ENCODE data around the gene SWSAP1. TPM values are rescaled to one million over a fixed set of nuclear protein-coding genes. Genes with fewer than 3 reads are reported as not detected.

The SWSAP1 gene
- total RNA-seq, 1 donor from 2014 or later, result 3.5 TPM

- H3K27me3 Mint-ChIP-seq (ENCODE audit: low read depth), result peaks cover 70% of the 10 kb centered on the region
- no peaks in the 10 kb centered on the region for H3K9me3 Mint-ChIP-seq
- H3K4me1 Mint-ChIP-seq, result peaks cover 11% of the 10 kb centered on the region
- H3K4me3 Mint-ChIP-seq, result no peak overlapping the region
- TF ChIP-seq, protein P1, sequence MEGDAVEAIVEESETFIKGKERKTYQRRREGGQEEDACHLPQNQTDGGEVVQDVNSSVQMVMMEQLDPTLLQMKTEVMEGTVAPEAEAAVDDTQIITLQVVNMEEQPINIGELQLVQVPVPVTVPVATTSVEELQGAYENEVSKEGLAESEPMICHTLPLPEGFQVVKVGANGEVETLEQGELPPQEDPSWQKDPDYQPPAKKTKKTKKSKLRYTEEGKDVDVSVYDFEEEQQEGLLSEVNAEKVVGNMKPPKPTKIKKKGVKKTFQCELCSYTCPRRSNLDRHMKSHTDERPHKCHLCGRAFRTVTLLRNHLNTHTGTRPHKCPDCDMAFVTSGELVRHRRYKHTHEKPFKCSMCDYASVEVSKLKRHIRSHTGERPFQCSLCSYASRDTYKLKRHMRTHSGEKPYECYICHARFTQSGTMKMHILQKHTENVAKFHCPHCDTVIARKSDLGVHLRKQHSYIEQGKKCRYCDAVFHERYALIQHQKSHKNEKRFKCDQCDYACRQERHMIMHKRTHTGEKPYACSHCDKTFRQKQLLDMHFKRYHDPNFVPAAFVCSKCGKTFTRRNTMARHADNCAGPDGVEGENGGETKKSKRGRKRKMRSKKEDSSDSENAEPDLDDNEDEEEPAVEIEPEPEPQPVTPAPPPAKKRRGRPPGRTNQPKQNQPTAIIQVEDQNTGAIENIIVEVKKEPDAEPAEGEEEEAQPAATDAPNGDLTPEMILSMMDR (conservative IDR thresholded peaks at IDR 0.05), result no peak
- no peaks in the 10 kb centered on the region for H3K36me3 Mint-ChIP-seq (ENCODE audit: low read depth)
- H3K27ac Mint-ChIP-seq (ENCODE audit: unreplicated experiment), result no peak overlapping the region
- DNase-seq (ENCODE audit: low read depth, low spot score), result no peak
Observed at GRCh38 chr19:11416346-11417052, 42.0 kb downstream of the SWSAP1 start.

DNA sequence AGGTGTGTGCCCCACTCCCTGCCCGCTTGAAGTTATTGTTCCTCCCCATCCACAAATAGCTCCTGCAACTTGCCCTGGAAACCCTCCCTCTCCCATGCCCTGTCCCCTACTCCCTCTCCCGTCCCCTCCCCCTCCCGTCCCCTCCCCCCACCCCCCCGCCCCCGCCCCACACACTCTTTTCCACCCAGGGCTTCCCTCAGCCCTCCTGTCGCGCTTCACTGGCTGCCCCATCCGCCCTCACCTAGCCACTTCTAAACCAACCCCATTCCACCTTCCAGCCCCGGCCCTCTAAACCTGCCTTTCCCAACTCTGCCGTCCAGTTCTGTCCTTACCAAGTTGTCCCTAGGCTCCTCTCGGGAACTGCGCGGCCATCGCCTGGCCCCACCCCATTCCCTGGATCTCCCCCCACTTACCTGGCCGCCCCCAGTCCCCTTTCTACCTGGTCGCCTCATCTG is 43.7 kb downstream of the SWSAP1 start:
- H3K36me3 Mint-ChIP-seq (ENCODE audit: low read depth), result no peaks in the 10 kb centered on the region
- H3K27ac Mint-ChIP-seq (ENCODE audit: unreplicated experiment), result no peak overlapping the region
- peaks cover 86% of the 10 kb centered on the region for H3K27me3 Mint-ChIP-seq (ENCODE audit: low read depth)
- H3K4me1 Mint-ChIP-seq, result peaks cover 14% of the 10 kb centered on the region
- TF ChIP-seq, protein P1 (conservative IDR thresholded peaks at IDR 0.05), result no peak
- H3K9me3 Mint-ChIP-seq, result no peaks in the 10 kb centered on the region
- DNase-seq (ENCODE audit: low read depth, low spot score), result no peak
- H3K4me3 Mint-ChIP-seq, result no peak overlapping the region

GRCh38 chr19:11418549-11419506 is 44.4 kb downstream of the SWSAP1 start, which contains the start of gene RGL3:
TSS of gene RGL3 (minus strand) at chr19:11419314. CDS start at chr19:11419278, 36 bp downstream.
- no peaks in the 10 kb centered on the region for H3K36me3 Mint-ChIP-seq (ENCODE audit: low read depth)
- H3K27ac Mint-ChIP-seq (ENCODE audit: unreplicated experiment), result no peak within 1 kb of the TSS
- peak within 1 kb of the TSS; percentile 59 for H3K4me3 Mint-ChIP-seq
- DNase-seq (ENCODE audit: low read depth, low spot score), result no peak
- TF ChIP-seq, protein P1 (conservative IDR thresholded peaks at IDR 0.05), result no peak
- H3K9me3 Mint-ChIP-seq, result no peaks in the 10 kb centered on the region
- peaks cover 93% of the 10 kb centered on the region for H3K27me3 Mint-ChIP-seq (ENCODE audit: low read depth)
- H3K4me1 Mint-ChIP-seq, result peaks cover 14% of the 10 kb centered on the region

GRCh38 chr19:11420429-11421370 is 46.2 kb downstream of the SWSAP1 start:
- H3K27ac Mint-ChIP-seq (ENCODE audit: unreplicated experiment), result no peak overlapping the region
- no peak for DNase-seq (ENCODE audit: low read depth, low spot score)

More at GRCh38 chr19:11420429-11421370, 46.2 kb downstream of the SWSAP1 start:
- no peaks in the 10 kb centered on the region for H3K9me3 Mint-ChIP-seq
- no peak overlapping the region for H3K4me3 Mint-ChIP-seq
- TF ChIP-seq, protein P1 (conservative IDR thresholded peaks at IDR 0.05), result no peak
- H3K4me1 Mint-ChIP-seq, result peaks cover 14% of the 10 kb centered on the region
- H3K27me3 Mint-ChIP-seq (ENCODE audit: low read depth), result peaks cover 85% of the 10 kb centered on the region
- no peaks in the 10 kb centered on the region for H3K36me3 Mint-ChIP-seq (ENCODE audit: low read depth)
